NCI-H187 (cell line): Measurements from ENCODE around the gene PAK3.

Source experiments
- DNase-seq, 2 experiments: peaks; one replicate each; lab custom pipeline; 2025; lab: John Stamatoyannopoulos, UW

The PAK3 gene

GRCh38 chrX:111095974-111096895 lies at the start of gene PAK3:
Gene PAK3 (plus strand): TSS chrX:111096191. CDS start chrX:111123104, 26,913 bp downstream.
- DNase-seq: peak in 1 of 2 experiments; percentile 21

- DNase-seq: no peak
Observed at GRCh38 chrX:111047575-111047974, 48.4 kb upstream of the PAK3 start.

- no peak for DNase-seq
Observed at GRCh38 chrX:111052478-111052877, 43.5 kb upstream of the PAK3 start.

GRCh38 chrX:111071542-111072277 lies 24.3 kb upstream of the PAK3 start:
- no peak for DNase-seq

- DNase-seq: no peak
Observed at GRCh38 chrX:111083081-111083480, 12.9 kb upstream of the PAK3 start.

GRCh38 chrX:111086591-111087006 lies 9.4 kb upstream of the PAK3 start:
- DNase-seq: no peak

- DNase-seq: no peak
Observed at GRCh38 chrX:111088628-111089027, 7.4 kb upstream of the PAK3 start.

GRCh38 chrX:111090458-111090857 lies 5.5 kb upstream of the PAK3 start:
- peak in 1 of 2 experiments; percentile 6 for DNase-seq

- DNase-seq: peak; percentile 18 to 27
Observed at GRCh38 chrX:111098874-111099273, 2.9 kb downstream of the PAK3 start.

GRCh38 chrX:111100191-111100590 lies 4.2 kb downstream of the PAK3 start:
- DNase-seq: peak in 1 of 2 experiments; percentile 29

- DNase-seq: no peak
Observed at GRCh38 chrX:111101580-111101979, 5.6 kb downstream of the PAK3 start.

- DNase-seq: no peak
Observed at GRCh38 chrX:111102636-111103035, 6.6 kb downstream of the PAK3 start.

GRCh38 chrX:111103246-111103645 lies 7.3 kb downstream of the PAK3 start:
- no peak for DNase-seq

- no peak for DNase-seq
Observed at GRCh38 chrX:111110098-111110775, 14.2 kb downstream of the PAK3 start.

GRCh38 chrX:111114806-111115205 lies 18.8 kb downstream of the PAK3 start:
- DNase-seq: no peak

GRCh38 chrX:111116666-111117065 lies 20.7 kb downstream of the PAK3 start:
- no peak for DNase-seq

GRCh38 chrX:111119341-111119740 lies 23.4 kb downstream of the PAK3 start:
- no peak for DNase-seq

GRCh38 chrX:111123125-111123524 lies 27.1 kb downstream of the PAK3 start:
- DNase-seq: no peak

GRCh38 chrX:111123606-111124179 lies 27.7 kb downstream of the PAK3 start:
- DNase-seq: no peak

- DNase-seq: no peak
Observed at GRCh38 chrX:111124418-111124817, 28.4 kb downstream of the PAK3 start.

GRCh38 chrX:111127038-111127437 lies 31.0 kb downstream of the PAK3 start:
- no peak for DNase-seq

- DNase-seq: no peak
Observed at GRCh38 chrX:111129921-111130320, 33.9 kb downstream of the PAK3 start.
